GM18951 (cell line): ENCODE results near the gene PLCH2.

ENCODE experiments used
- POLR2A ChIP-seq: IDR thresholded peaks from 4 replicates; pipeline ENCODE4 v1.6.1; 2011; ENCODE audit warnings: mild to moderate bottlenecking; ENCODE audit not compliant: insufficient read length, insufficient read depth; ENCODE audit errors: extremely low read depth
- in situ Hi-C: fragments of 300-500 bp; cut with MboI; formaldehyde crosslinking; loops from one replicate; pipeline ENCODE4 v1.12.0; 2022; ENCODE audit warnings: low sequenced_read_pairs, mixed read lengths, inconsistent platforms; ENCODE audit not compliant: unreplicated experiment

Gene PLCH2

GRCh38 chr1:2469103-2469940, 6.8 kb upstream of the PLCH2 start:
- TF ChIP-seq POLR2A = no peak
- in situ Hi-C loops = no loop called here

- no peak for TF ChIP-seq POLR2A
- in situ Hi-C loops = no loop called here
Observed at GRCh38 chr1:2470290-2471158, 5.6 kb upstream of the PLCH2 start.

- in situ Hi-C loops = no loop called here
- TF ChIP-seq POLR2A = no peak
Observed at GRCh38 chr1:2471159-2471471, 5.0 kb upstream of the PLCH2 start.

GRCh38 chr1:2471587-2472001, 4.5 kb upstream of the PLCH2 start:
- no peak for TF ChIP-seq POLR2A
- in situ Hi-C loops = no loop called here

GRCh38 chr1:2472109-2472508, 4.0 kb upstream of the PLCH2 start:
- no peak for TF ChIP-seq POLR2A
- in situ Hi-C loops = no loop called here

- TF ChIP-seq POLR2A = no peak
- in situ Hi-C loops = no loop called here
Observed at GRCh38 chr1:2472561-2473177, 3.4 kb upstream of the PLCH2 start.

GRCh38 chr1:2473198-2473597, 2.9 kb upstream of the PLCH2 start:
- no peak for TF ChIP-seq POLR2A

GRCh38 chr1:2474104-2474844, 1.8 kb upstream of the PLCH2 start:
- in situ Hi-C loops = no loop called here
- no peak for TF ChIP-seq POLR2A

More at GRCh38 chr1:2473198-2473597, 2.9 kb upstream of the PLCH2 start:
- in situ Hi-C loops = no loop called here

- in situ Hi-C loops = no loop called here
- TF ChIP-seq POLR2A = no peak
Observed at GRCh38 chr1:2474933-2475371, 1.1 kb upstream of the PLCH2 start.

GRCh38 chr1:2475571-2475970, 518 bp upstream of the PLCH2 start:
- TF ChIP-seq POLR2A = no peak
- in situ Hi-C loops = no loop called here

- in situ Hi-C loops = no loop called here
- TF ChIP-seq POLR2A = no peak
Observed at GRCh38 chr1:2477309-2477708, 1.2 kb downstream of the PLCH2 start.

GRCh38 chr1:2477791-2478499, 1.9 kb downstream of the PLCH2 start:
- in situ Hi-C loops = no loop called here
- TF ChIP-seq POLR2A = no peak
